Loucy (cell line): ENCODE results near the gene ALG14.

ENCODE experiments used
- EZH2phosphoT487 ChIP-seq: fragments of 200-600 bp; IDR thresholded peaks from 2 replicates; pipeline ENCODE4 v1.6.1; 2018; ENCODE audit warnings: antibody characterized with exemption, mild to moderate bottlenecking, moderate library complexity, borderline replicate concordance
- TF ChIP-seq, protein P1 (sequence below): fragments of 200-600 bp; sonication (generic); conservative IDR thresholded peaks from 2 replicates; pipeline ENCODE4 v1.5.1; 2014; ENCODE audit warnings: mild to moderate bottlenecking, antibody characterized with exemption, low read length

DNA sequence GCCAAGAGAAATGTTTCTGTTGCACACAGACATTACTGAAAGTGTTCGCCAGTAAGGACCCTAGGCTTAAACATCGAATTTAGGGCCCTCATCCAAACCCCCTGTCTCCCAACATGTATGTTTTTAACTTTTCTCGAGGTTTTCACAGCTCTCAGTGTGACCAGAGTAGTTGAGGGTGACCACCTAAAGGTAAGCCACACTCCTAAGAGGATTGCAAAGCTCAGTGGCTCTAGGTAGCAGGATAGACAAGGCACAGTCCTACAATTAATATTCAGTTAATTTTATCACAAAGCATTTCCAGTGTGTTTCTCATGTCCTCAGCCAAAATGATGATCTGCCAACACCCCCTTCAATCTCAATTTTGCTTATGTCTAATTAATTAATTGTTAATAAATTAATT is 695 bp upstream of the ALG14 start:
- TF ChIP-seq, protein P1, sequence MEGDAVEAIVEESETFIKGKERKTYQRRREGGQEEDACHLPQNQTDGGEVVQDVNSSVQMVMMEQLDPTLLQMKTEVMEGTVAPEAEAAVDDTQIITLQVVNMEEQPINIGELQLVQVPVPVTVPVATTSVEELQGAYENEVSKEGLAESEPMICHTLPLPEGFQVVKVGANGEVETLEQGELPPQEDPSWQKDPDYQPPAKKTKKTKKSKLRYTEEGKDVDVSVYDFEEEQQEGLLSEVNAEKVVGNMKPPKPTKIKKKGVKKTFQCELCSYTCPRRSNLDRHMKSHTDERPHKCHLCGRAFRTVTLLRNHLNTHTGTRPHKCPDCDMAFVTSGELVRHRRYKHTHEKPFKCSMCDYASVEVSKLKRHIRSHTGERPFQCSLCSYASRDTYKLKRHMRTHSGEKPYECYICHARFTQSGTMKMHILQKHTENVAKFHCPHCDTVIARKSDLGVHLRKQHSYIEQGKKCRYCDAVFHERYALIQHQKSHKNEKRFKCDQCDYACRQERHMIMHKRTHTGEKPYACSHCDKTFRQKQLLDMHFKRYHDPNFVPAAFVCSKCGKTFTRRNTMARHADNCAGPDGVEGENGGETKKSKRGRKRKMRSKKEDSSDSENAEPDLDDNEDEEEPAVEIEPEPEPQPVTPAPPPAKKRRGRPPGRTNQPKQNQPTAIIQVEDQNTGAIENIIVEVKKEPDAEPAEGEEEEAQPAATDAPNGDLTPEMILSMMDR: no peak
- TF ChIP-seq EZH2phosphoT487: no peak
